VCaP (cell line): ENCODE measurements around the gene SNX32.

Experiments
- H3K27ac ChIP-seq: fragments of 450-650 bp; 2 replicates; pipeline ENCODE4 v1.5.1; 2017
- TF ChIP-seq, protein P1 (sequence below): fragments of 450-650 bp; conservative IDR thresholded peaks from 2 replicates; pipeline ENCODE4 v1.5.1; 2017; ENCODE audit warnings: mild to moderate bottlenecking, moderate library complexity

The SNX32 gene

DNA sequence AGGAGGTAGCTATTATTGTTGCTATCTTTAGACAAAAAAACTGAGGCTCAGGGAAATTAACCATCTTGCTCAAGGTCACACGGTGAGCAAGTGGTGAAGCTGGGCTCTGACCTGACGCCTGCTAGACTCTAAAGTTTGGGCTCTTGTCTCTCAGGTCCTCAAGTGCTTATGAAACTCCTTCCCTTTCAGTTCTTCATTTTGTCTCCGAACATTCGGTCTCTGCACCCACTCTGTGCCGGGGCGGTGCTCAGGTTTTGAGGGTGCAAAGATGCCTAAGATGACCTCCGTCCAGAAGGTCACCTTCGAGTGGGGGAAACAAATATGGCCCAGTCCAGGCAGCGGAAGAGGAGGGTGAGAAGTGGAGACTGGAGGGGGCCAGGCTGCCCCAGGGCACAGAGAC lies 30.9 kb upstream of the SNX32 start:
- H3K27ac ChIP-seq, result no peak overlapping the region
- TF ChIP-seq, protein P1, sequence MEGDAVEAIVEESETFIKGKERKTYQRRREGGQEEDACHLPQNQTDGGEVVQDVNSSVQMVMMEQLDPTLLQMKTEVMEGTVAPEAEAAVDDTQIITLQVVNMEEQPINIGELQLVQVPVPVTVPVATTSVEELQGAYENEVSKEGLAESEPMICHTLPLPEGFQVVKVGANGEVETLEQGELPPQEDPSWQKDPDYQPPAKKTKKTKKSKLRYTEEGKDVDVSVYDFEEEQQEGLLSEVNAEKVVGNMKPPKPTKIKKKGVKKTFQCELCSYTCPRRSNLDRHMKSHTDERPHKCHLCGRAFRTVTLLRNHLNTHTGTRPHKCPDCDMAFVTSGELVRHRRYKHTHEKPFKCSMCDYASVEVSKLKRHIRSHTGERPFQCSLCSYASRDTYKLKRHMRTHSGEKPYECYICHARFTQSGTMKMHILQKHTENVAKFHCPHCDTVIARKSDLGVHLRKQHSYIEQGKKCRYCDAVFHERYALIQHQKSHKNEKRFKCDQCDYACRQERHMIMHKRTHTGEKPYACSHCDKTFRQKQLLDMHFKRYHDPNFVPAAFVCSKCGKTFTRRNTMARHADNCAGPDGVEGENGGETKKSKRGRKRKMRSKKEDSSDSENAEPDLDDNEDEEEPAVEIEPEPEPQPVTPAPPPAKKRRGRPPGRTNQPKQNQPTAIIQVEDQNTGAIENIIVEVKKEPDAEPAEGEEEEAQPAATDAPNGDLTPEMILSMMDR, result no peak

DNA sequence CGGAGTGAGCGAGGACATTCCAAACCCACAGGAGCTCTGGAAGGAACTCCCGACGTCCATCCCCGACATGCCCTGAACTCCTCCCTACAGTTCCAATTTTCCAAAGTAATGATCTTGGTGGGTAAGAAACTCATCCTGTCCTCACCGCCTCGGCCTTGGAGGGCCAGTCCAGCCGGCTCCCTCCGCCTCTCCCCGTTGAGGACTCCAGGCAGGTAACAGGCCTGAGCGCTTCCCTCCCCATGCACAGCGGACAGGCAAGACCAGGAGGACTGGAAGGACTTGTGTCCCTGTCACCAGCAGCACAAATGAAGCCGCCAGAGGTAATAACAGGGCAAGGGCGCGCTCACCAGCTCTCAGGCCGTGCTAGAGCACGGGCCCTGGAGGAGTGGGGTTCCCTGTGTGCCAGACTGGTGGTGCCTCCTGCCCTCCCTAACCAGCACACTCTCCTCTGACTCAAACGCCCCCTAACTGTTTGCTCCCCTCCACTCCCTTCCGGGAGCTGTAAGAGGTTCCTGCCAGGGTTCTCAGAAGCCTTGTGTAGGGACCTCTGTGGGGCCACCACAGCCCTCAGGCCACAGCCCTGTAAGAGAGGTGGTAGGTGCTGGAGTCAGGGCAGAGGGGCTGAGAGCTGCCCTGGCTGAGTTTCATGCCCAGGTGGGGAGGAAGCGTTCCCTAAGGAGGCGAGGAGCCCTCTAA lies 29.8 kb upstream of the SNX32 start:
- TF ChIP-seq, protein P1, result no peak
- H3K27ac ChIP-seq, result no peak overlapping the region

DNA sequence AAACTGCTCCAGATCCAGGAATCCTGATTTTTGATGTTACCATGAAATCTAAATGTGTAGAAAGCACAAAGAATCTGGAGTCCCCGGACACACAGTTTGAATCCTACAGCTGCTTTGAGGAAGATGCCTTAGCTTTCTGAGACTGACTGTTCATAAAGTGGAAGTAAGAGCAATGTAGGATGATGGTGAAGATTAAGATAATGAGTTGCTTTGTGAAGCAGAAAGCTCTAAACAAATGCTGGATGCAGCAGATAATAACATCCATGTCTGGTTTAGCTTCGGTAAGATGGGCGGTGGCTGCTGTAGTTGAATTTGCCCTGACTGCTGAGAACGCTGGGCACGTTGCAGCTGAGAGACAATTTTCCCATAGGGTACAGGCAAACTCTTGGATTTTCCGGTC lies 26.8 kb upstream of the SNX32 start:
- TF ChIP-seq, protein P1, result no peak

DNA sequence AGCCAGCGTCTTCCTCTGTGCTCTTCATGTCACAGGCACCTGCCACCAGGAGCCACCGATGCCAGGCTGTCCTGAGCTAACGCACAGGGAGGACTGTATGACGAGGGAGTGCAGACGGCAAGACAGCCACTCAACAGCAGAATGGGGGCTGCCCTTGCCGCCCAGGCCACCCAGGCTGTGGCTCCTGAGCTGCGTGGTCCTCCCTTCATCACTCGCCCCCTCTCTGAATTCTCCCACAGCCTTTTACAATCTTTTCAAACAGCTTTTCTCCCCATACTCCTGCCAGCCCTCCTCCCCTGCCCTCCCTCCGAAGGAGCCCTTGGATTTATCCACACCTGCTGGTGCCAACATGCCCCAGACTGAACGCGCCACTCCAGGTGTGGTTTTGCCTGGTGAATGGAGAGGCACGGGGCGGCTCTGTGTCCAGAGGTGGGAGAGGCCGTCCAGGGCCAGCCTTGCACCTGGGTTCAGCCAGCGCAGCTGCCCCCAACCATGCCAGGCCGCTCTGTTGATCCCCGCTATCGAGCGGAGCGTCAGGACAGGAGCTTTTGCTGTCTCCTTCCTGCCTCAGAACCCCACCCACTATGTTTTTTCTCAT lies 24.9 kb upstream of the SNX32 start:
- TF ChIP-seq, protein P1, result no peak

More for the DNA sequence above, 26.8 kb upstream of the SNX32 start:
- H3K27ac ChIP-seq, result no peak overlapping the region

DNA sequence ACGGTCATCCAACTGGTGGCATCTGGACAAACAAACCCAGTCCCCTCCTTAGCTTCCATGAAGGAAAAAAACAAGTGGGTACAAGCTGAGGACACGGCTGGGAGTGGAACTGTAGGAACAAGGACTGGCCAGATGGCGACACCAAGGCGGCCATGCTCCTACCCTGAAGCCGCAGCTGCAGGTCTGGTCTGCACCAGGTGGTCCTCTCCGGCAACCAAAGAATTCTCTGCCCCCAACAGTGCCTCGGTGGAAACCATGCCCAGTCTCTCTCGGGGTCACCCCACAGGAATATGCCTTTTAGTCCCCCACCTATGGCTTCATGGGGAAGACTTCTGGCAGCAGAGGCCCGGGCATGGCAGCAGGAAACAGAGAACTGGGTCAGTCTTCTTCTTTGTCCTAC lies 24.3 kb upstream of the SNX32 start:
- H3K27ac ChIP-seq, result no peak overlapping the region
- TF ChIP-seq, protein P1, result no peak

More for the DNA sequence above, 24.9 kb upstream of the SNX32 start:
- no peak overlapping the region for H3K27ac ChIP-seq

DNA sequence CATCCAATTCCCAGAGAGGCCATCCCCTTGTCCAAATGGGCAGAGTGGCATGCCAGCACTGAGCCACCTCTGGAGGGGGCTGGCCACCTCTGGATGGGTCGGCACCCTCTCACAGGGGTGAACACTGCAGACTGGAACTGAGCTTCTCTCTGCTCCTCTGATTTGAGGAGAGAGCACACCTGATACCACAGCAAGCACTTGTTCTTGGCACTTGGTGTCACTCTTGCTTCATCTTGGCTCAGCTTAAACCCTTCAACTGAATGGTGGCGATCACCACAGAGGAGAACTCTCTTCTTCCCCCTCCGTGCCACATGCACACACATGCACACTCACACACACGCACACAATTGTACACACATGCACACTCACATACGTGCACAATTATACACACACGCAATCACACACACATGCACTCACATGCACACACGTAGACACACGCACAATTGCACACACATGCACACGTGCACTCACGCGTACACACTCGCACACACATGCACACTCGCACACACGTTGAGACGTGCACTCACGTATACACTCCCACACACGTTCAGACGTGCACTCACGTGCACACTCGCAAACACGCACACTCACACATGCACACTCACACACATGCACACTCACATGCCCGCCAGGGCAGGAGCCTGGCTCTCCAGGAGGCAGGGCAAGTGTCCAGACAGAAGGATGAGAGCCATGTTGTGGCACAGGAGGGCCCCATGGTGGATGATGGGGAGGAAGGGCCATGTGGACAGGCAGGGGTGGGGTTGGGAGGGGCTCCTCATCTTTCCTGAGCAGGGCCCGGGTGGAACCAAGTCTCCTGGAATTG lies 23.5 kb upstream of the SNX32 start:
- TF ChIP-seq, protein P1, result no peak
- no peak overlapping the region for H3K27ac ChIP-seq

DNA sequence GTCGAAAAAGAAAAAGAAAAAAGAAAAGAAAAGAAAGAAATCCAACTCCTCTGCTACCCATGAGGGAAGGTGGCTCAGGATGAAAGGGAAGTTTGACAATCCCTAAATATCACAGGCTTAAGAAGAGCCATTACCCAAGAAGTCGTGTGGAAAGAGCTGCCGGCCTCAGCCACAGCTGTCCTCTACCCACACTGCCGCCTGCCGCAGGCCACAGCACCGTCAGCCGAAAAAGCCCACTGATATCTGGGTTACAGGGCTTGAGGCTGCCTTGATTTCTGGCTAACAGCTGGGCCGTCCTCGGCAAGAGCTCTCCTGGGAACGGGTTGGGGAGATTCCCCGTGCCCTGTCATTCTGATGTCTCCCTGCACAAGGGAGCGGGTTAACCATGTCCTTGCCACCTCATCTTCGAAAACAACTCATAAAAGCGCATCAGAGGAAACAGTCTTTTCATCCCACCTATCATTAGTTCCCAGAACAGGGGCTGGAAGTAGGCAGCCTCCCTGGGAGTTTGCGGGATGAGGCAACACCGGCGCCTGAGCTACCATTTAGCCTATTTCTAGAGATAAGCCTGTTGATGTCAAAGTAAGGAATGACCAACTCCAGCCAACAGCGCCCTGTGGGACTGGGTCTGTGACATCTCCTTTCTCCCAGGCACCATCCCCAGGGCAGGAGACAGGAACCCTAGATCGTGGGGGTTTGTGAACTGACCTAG lies 21.8 kb upstream of the SNX32 start:
- TF ChIP-seq, protein P1, result no peak

More for the DNA sequence above, 21.8 kb upstream of the SNX32 start:
- no peak overlapping the region for H3K27ac ChIP-seq
